ENCODE data around the gene TRIM44.

DNA sequence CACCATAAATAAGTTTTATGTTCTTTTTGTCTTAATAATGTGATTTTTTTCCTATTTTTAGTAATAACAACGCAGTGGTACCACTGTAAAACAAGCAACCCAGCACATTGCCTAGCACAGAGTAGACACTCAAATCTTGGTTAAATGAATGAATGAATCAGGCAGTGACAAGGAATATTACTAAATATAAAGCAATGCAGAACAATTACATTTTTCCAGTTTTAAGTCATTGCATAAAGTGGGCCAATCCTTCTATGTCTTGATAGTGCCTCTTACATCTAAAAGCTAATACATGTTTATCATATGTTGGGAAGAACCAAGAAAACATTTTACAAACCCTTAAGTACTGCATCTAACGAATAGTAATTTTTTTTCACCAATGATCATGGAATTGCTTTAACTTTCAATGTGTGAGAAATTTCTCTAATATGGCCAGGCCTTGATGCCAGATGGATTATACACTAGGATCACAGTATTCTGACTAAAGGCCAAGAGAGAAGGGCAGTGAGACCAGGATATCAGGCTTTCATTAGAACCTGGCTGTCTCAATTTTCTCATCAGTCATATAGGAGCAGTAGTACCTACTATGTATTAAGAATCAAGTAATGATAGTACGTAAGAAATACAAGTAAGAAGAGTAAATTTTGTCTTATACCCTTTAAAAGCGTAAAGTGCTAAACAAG lies 88.5 kb downstream of the TRIM44 start:
- TF ChIP-seq, protein P1, sequence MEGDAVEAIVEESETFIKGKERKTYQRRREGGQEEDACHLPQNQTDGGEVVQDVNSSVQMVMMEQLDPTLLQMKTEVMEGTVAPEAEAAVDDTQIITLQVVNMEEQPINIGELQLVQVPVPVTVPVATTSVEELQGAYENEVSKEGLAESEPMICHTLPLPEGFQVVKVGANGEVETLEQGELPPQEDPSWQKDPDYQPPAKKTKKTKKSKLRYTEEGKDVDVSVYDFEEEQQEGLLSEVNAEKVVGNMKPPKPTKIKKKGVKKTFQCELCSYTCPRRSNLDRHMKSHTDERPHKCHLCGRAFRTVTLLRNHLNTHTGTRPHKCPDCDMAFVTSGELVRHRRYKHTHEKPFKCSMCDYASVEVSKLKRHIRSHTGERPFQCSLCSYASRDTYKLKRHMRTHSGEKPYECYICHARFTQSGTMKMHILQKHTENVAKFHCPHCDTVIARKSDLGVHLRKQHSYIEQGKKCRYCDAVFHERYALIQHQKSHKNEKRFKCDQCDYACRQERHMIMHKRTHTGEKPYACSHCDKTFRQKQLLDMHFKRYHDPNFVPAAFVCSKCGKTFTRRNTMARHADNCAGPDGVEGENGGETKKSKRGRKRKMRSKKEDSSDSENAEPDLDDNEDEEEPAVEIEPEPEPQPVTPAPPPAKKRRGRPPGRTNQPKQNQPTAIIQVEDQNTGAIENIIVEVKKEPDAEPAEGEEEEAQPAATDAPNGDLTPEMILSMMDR (IDR thresholded peaks at IDR 0.05): no peak
- TF ChIP-seq POLR2A (IDR thresholded peaks at IDR 0.05): no peak
